Endothelial cell (in vitro differentiated cells): ENCODE measurements around the gene ACSS1. TPM values are rescaled to one million over a fixed set of nuclear protein-coding genes. Genes with fewer than 3 reads are reported as not detected.

Experiments used
- DNase-seq: peaks from one replicate; pipeline ENCODE4 v3.0.0; 2021; ENCODE audit warnings: low spot score
- H3K27ac Mint-ChIP-seq: one replicate; pipeline ENCODE4 v1.8.0; 2021; ENCODE audit warnings: mixed read lengths, inconsistent platforms; ENCODE audit not compliant: unreplicated experiment
- H3K27me3 Mint-ChIP-seq: one replicate; pipeline ENCODE4 v1.8.0; 2021; ENCODE audit warnings: mild to moderate bottlenecking, moderate library complexity, mixed read lengths, inconsistent platforms; ENCODE audit not compliant: unreplicated experiment
- H3K36me3 Mint-ChIP-seq: one replicate; pipeline ENCODE4 v1.8.0; 2021; ENCODE audit warnings: mild to moderate bottlenecking, low read depth, mixed read lengths, inconsistent platforms; ENCODE audit not compliant: unreplicated experiment
- H3K4me1 Mint-ChIP-seq: one replicate; pipeline ENCODE4 v1.8.0; 2021; ENCODE audit warnings: mild to moderate bottlenecking, mixed read lengths, inconsistent platforms; ENCODE audit not compliant: unreplicated experiment
- H3K4me3 Mint-ChIP-seq: one replicate; pipeline ENCODE4 v1.8.0; 2021; ENCODE audit warnings: mild to moderate bottlenecking, mixed read lengths, inconsistent platforms; ENCODE audit not compliant: unreplicated experiment
- H3K9me3 Mint-ChIP-seq: one replicate; pipeline ENCODE4 v1.8.0; 2021; ENCODE audit warnings: mixed read lengths, inconsistent platforms; ENCODE audit not compliant: unreplicated experiment
- CTCF ChIP-seq: fragments of 200-600 bp; sonication (generic); IDR thresholded peaks from one replicate; pipeline ENCODE4 v1.5.0; 2021; ENCODE audit warnings: antibody characterized with exemption; ENCODE audit not compliant: unreplicated experiment
- total RNA-seq: library from RNA; stranded (reverse); fragmentation: NEBNext Ultra II Directional; extraction: Animal tissue kit (Norgen Biotek cat#: 25700); gene quantifications from one replicate; pipeline ENCODE4 v1.2.1, GENCODE V29; 2021; ENCODE audit not compliant: unreplicated experiment

ACSS1 gene
- total RNA-seq, 1 donor from 2014 or later = 15.5 TPM

- Mint-ChIP-seq H3K36me3 (peaks cover 4% of the 10 kb centered on the region), H3K27me3 (peaks cover 5% of the 10 kb centered on the region), H3K27ac (peak overlapping the region; percentile 19), H3K4me1 (peaks cover 46% of the 10 kb centered on the region), H3K4me3 (peak overlapping the region; percentile 96), H3K9me3 (no peaks in the 10 kb centered on the region)
- TF ChIP-seq CTCF = no peak
- DNase-seq = peak; percentile 24
Measured at GRCh38 chr20:24991897-24992486, 65.9 kb downstream of the ACSS1 start.

- no peaks in the 10 kb centered on the region for H3K9me3 Mint-ChIP-seq
- no peak for DNase-seq
- peaks cover 4% of the 10 kb centered on the region for H3K36me3 Mint-ChIP-seq
- peaks cover 54% of the 10 kb centered on the region for H3K4me1 Mint-ChIP-seq
- H3K27ac Mint-ChIP-seq = peak overlapping the region; percentile 1
- H3K4me3 Mint-ChIP-seq = peak overlapping the region; percentile 96
- H3K27me3 Mint-ChIP-seq = peaks cover 3% of the 10 kb centered on the region
- no peak for TF ChIP-seq CTCF
Measured at GRCh38 chr20:24990810-24991252, 67.1 kb downstream of the ACSS1 start.

GRCh38 chr20:24989162-24989561, 68.8 kb downstream of the ACSS1 start:
- peaks cover 61% of the 10 kb centered on the region for H3K4me1 Mint-ChIP-seq
- no peak overlapping the region for H3K4me3 Mint-ChIP-seq
- TF ChIP-seq CTCF = no peak
- H3K36me3 Mint-ChIP-seq = peaks cover 4% of the 10 kb centered on the region
- DNase-seq = no peak
- peaks cover 3% of the 10 kb centered on the region for H3K27me3 Mint-ChIP-seq
- no peak overlapping the region for H3K27ac Mint-ChIP-seq
- no peaks in the 10 kb centered on the region for H3K9me3 Mint-ChIP-seq

GRCh38 chr20:24987873-24988835, 69.8 kb downstream of the ACSS1 start:
- no peak for DNase-seq
- Mint-ChIP-seq H3K9me3 (no peaks in the 10 kb centered on the region), H3K27me3 (peaks cover 3% of the 10 kb centered on the region), H3K4me3 (no peak overlapping the region), H3K4me1 (peaks cover 62% of the 10 kb centered on the region), H3K36me3 (peaks cover 4% of the 10 kb centered on the region), H3K27ac (no peak overlapping the region)
- TF ChIP-seq CTCF = no peak

- no peak for DNase-seq
- H3K36me3 Mint-ChIP-seq = peaks cover 7% of the 10 kb centered on the region
- H3K27ac Mint-ChIP-seq = no peak overlapping the region
- no peak overlapping the region for H3K4me3 Mint-ChIP-seq
- H3K9me3 Mint-ChIP-seq = no peaks in the 10 kb centered on the region
- peaks cover 8% of the 10 kb centered on the region for H3K27me3 Mint-ChIP-seq
- no peak for TF ChIP-seq CTCF
- H3K4me1 Mint-ChIP-seq = peaks cover 67% of the 10 kb centered on the region
Measured at GRCh38 chr20:24987244-24987643, 70.7 kb downstream of the ACSS1 start.
